Fibroblast of upper back skin (primary cell): Measurements from ENCODE around the gene APP.
"Not testable (repeated sequence)": the region's sequence is repeated elsewhere in the genome, so short reads cannot be mapped to it uniquely, and the experiment has no call there.

Source experiments
- DNase-seq: peaks from one replicate; pipeline ENCODE4 v3.0.0-alpha.2; 2013

APP gene

DNA sequence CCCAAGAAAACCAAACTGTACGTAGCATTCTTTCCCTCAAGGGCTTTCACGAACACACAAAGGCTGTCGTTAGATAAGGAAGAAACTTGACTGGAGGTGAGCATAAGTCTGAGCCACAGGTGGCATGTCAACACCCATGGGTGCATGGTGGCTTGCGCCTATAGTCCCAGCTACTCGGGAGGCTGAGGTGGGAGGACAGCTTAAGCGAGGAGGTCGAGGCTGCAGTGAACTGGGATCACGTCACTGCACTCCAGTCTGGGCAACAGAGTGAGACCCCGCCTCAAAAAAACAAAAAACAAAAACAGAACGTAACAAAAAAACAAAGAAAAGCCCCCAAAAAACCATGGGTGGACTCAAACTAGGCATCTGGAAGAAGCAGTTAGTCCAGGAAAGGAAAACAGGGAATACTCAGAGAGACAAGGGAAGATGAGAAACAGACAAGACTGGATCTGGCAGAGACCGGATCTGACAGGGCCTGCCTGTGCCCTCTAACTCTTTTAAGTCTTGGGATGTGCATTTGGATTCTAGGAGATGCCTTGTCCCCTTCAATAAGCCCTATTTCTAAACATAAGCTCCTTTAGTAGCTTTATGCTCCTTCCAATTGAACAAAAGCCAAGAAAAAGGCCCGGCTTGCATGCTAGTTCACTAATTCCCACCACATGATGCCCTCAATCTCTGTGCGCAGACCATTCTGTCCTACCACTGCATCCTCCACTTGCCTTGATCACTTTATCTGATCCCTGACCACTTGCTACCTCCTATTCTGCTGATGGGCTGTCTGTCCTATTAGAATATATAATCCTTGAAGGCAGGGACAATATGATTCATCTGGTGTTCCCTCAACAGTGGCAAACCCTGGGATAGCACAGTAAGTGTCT lies 73.8 kb downstream of the APP start:
- no peak for DNase-seq

DNA sequence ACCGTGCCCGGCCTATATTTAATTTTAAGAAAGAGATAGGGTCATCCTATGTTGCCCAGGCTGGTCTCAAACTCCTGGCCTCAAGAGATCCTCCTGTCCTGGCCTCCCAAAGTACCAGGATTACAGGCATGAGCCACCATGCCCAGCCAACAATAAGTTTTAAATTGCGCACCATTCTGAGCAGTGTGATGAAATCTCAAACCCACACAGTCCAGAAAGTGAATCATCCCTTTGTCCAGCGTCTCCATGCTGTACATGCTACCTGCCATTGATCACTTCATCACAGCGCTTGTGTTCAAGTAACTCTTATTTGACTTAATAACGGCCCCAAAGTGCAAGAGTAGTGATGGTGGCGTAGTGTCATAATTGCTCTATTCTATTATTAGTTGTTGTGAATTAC lies 75.4 kb downstream of the APP start:
- no peak for DNase-seq

DNA sequence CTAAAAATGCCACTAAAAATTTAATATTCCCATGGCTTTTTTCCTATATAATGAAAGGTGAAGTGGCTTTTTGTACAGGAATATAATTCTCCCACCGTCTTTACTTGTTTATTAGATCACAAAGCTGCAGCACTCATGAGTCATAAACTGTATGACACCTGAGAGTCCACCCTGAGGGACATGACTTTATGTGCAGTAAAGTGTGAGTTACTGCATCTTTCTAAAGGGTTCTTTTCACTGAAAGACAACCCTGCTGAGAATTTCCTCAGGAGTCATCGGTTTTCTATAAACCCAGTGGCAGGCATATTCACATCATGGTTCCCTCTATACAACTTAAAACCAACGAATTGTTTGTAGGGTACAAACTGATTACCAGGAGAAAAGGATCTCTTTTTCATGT lies 77.4 kb downstream of the APP start:
- DNase-seq = no peak

DNA sequence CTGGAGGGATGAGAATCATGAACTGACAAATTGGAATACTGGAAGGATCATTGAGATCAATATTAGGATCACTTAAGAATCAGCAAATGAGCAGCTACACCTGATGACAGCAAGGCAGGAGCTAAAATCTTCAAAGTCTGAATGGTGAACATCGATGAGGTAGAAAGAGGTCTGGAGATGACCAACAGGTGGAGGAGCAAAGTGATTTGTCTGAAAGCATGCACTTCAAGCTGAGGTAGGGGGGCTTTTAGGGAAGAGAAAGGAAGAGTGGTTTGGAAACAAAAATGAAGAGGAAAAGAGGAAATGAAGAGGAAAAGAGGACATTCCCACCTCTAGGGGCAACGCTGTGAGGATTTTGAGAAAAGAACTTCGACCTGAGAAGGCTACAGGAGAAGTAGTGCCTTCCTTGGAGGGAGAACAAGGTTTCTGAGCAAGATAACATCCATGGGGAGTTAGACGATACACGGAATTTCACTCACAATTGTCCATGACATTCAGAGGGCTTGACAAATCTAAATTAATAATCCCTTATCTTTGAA lies 79.0 kb downstream of the APP start:
- DNase-seq = no peak

DNA sequence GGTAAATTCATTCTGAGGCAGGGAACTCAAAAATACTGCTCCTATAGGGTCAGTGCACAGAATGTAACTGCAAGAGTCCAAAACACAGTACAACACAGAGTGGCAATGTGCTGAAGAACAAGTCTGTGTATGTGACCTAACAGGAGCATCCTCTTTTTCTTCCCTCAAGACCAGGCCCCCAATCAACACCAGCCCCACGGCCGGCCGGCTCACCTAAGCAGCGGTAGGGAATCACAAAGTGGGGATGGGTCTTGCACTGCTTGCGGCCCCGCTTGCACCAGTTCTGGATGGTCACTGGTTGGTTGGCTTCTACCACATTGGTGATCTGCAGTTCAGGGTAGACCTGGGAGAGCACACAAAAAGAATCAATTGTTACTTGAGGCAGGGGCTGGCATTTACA lies 80.8 kb downstream of the APP start:
- DNase-seq = no peak

DNA sequence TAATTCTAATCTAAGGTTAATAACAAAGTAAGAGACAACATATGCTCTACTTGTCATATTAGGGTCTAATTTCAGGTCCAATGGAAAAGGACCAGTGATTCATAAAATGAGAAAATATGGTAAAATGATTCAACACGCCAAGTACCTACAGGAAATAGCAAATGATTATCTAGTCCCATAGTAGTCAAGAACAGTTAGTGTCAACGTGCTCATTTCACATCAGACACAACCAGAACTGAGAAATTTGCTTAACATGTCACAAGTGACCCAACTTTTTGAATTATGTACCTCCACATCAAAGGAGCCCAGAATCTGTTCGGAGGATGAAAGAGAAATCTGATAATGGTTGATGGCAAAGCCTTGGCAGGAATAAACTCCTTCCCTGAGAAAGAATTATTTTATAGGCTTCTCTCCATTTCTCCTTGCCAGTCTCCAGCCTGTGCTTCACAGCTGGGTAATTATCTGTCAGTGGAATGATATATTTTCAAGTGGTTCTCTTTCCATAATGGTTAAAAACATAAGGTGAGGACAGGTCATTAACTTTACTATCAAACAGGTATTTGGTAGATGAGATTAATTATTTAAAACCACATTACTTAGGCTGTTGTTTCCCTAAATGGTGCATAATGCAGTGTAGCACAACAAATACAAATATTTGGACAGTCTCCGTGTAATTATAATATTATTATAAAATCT lies 83.2 kb downstream of the APP start:
- no peak for DNase-seq

DNA sequence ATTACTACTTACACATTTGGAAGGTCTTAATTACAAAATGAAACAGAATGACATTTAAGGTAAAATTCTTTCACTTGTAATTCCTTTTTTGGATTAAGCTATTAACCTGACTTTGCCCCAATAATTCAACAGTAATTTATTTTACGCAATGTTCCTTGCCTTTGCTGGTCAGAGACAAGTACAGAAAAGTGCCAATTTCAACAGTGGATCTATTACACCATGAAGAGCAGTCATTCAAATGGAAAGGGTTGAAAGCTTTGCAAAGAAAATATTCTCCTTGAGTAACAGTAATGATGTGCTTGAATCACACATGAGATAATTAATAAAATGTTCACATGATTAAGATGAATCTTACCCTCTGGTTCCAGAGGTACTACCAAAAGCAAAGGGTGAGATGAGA lies 84.7 kb downstream of the APP start:
- DNase-seq = no peak

DNA sequence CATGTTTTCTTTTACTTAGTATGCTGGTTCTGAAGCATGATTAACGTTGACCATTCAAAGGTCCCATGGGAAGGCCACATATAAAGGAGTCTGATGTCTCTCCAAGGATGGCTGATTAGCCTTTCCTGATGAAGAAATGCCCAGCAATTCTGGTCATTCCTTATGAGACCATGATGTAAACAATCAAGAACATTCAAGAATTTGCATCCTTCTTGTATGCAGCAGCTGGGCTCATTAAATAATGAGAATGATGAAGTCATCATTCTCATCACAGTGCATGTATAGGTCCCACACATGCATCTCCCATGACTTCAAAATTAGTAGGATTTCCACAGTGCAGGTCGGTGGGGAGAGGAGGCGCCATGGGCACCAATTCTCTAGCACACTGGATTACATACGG lies 85.4 kb downstream of the APP start:
- DNase-seq = no peak

DNA sequence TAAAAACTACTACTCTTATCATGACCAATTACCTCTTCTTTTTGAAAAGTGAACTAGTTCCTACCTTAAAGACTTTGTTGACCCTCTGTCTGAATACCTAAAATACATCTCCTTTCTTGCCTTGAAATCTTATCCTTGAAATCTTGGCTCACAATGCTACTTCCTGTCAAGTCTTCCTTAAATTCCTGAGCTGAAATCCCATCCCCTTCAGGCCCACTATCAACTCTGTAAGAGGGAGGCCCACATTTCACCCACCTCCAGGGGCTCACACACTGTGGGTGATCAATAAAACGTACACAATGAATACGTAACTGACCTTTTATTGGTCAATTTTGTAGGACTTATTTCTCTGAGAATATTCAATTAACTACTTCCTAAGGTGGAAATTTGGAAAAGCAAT lies 88.0 kb downstream of the APP start:
- DNase-seq = no peak

DNA sequence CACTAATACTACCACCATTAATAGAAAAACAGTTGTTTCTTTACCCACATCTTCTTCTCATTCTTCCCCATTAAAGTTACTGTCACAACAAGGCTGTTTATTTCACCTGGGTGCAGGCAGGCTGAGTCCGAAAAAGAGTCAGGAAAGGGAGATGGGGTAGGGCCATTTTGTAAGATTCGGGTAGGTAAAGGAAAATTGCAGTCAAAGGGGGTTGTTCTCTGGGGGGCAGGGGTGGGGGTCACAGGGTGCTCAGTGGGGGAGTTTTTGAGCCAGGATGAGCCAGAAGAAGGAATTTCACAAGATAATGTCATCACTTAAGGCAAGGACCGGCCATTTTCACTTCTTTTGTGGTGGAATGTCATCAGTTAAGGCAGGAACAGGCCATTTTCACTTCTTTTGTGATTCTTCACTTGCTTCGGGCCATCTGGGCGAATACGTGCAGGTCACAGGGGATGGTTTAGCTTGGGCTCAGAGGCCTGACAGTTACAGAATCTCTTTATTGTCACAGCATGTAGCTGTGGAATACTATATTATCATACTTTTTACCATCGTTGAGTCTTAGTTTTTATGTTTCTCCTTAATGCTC lies 89.3 kb downstream of the APP start:
- DNase-seq = not testable (repeated sequence)

DNA sequence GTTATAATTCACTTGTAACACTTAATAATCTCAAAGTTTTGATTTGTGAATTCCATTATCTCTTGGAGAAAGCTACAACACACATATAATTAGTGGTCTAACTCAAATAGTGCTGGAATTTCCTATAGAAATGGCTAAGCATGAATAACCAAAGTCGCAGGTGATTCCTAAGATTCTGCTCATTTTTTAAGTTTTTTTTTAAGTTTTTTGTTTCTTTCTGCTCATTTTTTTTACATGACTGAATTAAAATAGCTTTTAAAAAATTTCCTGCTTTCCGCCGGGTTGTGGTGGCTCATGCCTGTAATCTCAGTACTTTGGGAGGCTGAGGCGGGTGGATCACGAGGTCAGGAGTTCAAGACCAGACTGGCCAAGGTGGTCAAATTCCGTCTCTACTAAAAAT lies 90.4 kb downstream of the APP start:
- DNase-seq = peak; percentile 20

DNA sequence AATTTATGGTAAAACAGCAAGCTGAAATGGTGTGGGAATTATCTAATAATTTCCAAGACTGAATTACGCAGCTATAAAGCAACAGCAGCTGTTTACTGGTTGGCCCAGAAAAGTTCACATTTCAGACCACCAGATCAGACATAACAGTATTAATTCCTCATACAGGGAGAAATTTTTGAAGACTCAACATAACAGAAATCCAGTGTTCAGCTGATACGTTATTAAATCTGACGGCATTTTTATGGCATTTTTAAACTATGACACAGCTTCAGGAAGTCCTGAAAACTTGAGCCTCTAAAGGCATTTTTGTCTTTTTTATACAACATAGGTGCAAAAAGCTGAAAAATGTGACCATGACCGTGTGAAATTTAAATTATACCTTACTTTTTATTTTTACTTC lies 91.2 kb downstream of the APP start:
- peak; percentile 70 for DNase-seq

DNA sequence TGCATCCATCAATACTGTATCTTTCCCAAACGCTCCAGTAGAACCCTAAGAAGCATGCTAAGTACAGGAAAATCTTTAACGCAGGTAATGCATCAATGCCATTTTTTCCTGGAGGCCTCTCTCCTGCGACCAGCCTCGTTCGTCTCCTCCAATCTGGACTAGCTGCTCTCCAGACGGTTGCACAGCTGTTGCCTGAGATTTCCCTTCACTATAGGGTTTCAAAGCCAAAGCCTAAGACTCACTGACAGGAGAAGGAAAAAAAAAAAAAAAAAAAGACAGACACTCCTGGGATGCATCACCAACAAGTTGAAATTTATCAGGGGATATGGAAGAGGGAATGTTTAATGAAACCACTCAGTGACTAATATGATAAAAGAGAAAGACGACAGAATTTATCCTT lies 93.0 kb downstream of the APP start:
- peak; percentile 66 for DNase-seq

DNA sequence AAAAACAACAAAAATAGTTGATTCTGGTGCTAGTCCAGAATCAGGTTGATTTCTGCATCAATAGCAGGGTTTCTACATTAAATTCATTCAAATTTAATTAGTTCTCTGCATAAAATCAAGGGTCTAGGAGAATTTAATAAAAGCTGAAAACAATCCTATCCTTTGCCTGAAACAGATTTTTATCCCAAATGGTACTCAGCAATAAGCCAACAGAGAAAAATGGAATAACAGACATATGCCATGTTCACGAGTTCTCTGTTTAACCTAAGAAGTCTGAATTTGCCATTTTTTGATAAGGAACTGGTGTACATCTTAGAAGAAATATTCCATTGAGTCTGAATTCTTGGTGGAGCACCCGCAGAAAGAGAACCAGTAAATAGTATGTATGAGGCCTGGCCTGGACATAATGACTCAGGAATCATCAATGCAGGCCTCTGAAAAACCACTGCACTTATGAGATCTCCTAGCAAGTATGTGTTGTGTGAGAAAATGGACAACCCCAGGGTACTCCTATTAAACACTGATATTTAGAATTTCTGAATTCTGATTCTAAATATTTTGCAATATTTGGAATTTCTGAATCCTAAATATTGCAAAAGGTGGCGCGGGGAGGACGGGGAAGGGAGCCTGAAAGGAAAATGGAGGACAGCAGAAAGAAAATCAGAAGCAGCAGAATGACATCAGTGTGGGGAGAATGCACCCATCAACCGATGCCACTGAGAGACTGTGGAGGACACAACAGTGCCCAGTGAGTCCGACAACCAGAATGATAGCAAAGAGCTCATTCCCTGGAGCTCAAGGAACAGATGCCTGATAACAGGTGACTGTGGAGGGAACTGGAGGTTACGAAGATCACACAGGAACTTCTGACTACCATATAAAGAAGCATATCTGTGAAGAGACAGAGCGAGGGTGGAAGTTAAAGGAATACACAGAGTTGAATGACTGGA lies 97.6 kb downstream of the APP start:
- peak; percentile 79 for DNase-seq

DNA sequence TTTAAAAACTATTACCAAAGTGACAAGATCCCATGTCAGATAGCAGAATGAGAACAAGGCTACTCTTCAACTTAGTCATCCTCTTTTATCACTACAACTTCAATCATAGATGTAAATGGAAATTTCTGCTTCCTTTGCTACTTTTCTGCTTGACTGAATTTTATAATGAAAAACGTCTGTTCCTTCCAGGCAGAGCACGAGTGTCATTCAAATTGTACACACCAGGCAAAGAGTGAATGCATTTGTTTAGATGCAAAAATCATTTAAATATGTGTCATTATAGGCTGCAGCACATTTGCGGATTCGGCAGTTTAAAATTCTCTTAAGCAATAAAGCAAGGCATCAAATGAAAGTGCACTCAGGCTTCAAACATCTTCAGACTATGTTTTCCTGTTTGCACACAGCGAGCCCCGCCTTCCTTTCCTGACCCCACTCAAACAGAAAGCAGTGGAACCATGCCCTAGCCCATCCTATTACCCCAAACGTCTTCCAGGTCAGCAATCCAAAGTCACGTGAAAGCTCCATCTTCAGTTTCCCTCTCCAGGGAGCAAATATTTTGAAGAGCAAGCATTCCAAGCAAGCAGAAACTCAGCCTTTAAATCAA lies 99.6 kb downstream of the APP start:
- DNase-seq = peak; percentile 75

DNA sequence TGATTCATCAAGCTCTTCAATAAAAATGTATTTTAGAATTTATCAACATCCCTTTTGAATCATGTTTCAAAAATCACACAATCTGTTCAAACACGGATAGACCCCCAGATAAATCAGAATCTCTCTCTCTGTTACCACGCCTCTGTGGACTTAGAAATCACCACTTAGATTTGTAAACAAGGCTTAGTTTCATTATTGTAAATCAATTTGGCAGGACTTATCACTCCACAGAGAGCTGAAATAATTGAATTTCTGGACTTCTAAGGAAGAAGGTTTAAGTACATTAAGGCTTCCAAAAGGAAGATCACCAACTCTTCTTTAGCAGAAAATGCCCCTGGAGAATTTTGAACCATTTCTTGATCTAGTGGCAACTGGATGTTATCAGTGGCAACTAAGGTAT lies 100.4 kb downstream of the APP start:
- DNase-seq = no peak

DNA sequence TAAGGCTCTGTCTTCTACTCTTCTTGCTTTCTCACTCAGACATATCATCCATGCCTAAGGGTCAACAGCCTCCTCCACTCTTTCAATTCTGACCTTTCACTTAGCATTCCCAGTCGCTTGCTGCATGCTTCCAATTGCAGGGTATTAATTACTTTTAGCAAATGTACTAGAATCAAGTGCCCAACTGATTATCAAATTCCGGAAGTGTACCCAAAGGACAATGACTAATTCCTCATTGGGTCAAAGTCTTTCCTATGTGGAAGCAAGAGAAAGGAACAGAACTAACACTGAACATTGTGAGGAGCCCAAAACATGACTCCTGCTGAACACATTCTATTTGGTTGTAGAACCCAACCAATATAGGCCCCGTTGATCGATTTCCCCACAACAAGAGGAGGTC lies 101.8 kb downstream of the APP start:
- no peak for DNase-seq

DNA sequence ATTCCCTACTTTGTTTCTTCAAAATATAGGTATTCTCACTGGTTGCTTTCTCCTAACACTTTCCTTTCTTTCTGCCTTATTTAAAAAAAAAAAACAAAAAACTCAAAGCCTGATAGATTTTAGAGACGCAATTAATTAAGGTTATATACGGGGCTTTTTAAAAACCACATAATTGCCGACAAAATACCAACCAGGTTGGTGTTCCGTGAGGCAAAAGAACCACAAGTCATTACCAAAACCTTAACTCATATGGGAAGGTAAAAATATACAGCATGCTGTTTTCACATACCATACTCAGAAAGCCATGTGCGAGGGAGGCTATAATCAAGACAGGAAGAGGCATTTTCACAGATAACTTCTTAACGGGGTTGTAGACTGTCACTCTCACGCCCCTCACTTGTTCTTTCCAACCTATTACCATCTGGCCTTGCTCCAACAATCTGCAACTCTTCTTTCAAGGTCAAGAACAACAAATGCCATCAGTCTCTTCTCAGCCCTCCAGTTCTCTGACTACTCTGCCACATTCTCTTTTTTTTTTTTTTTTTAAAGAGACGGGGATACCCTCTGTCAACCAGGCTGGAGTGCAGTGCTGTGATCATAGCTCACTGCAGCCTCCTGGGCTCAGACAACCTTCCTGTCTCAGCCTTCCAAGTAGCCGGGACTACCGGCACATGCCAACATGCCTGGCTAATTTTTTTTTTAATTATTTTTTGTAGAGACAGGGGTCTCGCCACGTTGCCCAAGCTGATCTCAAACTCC lies 102.6 kb downstream of the APP start:
- DNase-seq = peak; percentile 6

DNA sequence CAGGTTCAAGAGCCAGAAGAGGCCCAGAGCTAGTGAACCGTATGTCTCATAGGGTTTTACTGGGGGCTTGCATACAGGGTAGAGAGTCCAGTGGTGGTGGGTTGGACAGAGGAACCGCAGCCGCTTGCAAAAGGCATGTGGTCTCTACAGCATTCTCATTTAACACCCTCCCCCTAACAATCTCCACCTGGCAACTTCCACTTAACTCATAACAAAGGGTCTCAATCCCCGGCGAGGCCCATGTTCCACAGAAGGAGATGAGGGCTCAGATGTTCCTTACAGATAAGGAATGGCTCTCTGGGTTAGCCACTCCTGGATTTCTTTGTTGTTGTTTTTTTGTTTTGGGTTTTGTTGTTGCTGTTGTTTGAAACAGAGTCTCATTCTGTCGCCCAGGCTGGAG lies 106.1 kb downstream of the APP start:
- DNase-seq = no peak

DNA sequence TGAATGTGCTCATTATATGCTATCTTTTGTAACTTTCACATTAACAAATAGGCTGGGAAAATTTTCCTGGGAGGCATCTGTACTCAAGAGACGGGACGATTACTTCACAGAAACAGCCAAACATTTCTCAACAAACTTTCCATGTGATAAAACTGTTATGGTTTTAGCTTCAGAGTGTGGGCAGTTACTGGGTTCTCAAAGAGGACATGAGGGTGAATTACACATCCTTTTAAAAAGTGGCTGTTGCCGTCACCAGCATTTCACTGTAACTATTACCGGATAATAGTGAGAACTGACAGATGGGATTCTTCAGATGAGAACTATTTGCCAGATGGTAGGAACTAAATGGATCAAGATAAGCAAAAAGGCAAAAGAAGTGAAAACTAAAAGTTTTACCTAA lies 109.1 kb downstream of the APP start:
- no peak for DNase-seq

DNA sequence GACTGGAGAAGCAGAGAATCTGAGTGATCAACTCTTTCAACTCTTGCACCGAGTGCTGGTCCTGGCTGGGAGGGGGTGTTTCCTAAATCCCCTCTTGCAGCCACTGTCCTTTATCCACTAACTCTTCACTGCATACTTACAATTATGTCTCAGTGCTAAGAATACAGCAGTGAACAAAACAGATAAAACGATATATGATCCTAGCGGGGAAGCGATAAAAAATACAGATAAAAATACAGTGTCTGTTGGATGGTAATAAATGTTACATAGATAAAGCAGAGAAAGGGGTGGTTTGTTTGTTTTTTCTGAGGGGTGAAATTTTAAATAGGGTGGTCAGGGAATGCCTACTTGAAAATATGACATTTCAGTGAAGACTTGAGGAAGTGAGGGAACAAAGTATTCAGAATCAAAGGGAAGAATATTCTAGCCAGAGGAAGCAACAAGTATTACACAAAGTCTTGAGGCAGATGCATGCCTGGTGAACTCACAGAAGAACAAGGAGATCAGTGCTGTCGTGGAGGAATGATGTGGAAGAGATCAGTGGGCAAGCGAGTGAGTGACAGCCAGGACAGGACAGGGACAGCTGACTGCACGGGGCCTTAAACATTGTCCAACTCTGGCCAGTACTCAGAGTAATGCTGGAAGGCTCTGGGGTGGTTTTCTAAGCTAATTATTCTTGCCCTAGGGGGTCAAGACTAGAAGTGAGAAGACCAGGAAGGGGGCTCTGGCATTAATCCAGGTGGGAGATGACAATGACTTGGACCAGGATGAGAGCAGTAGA lies 110.0 kb downstream of the APP start:
- DNase-seq = no peak
